Tibial artery (tissue), 4 donors: ENCODE results near the gene UCK1.

Experiments used
- DNase-seq, 2 donors: peaks; one replicate each; pipeline ENCODE4 v3.0.0-alpha.2; 2019
- H3K27ac ChIP-seq, 2 donors: fragments of 200-600 bp; sonication (generic) in 1 of 2; 1 replicate in 1 of 2; 2 replicates in 1 of 2; pipeline ENCODE4 v1.5.1; 2018 to 2019; ENCODE audit warnings: mild to moderate bottlenecking in 1 of 2
- H3K27me3 ChIP-seq, 2 donors: fragments of 200-600 bp; sonication (generic) in 1 of 2; one replicate each; pipeline versions ENCODE4 v1.5.1 to v1.6.0; 2016 to 2019
- H3K36me3 ChIP-seq, 3 donors: fragments of 200-600 bp; sonication (generic) in 2 of 3; one replicate each; pipeline ENCODE4 v1.5.1; 2016 to 2019; ENCODE audit warnings: mild to moderate bottlenecking in 2 of 3
- H3K4me1 ChIP-seq, 4 donors: fragments of 200-600 bp; sonication (generic) in 2 of 4; 1 replicate in 3 of 4; 2 replicates in 1 of 4; pipeline ENCODE4 v1.5.1; 2016 to 2019
- H3K4me3 ChIP-seq, 2 donors: fragments of 200-600 bp; sonication (generic) in 1 of 2; 1 replicate in 1 of 2; 2 replicates in 1 of 2; pipeline ENCODE4 v1.5.1; 2018 to 2019; ENCODE audit warnings: mild to moderate bottlenecking in 2 of 2
- H3K9me3 ChIP-seq, 3 donors: fragments of 200-600 bp; sonication (generic) in 1 of 3; one replicate each; pipeline ENCODE4 v1.5.1; 2016 to 2019
- CTCF ChIP-seq, 2 experiments: fragments of 200-600 bp in 1 of 2; fragments of 450-650 bp in 1 of 2; IDR thresholded peaks; one replicate each; pipeline ENCODE4 v1.5.1; 2017 to 2019; ENCODE audit warnings: antibody characterized with exemption in 2 of 2, mild to moderate bottlenecking in 1 of 2, moderate library complexity in 1 of 2
- intact Hi-C: fragments of 100-400 bp; cut with DNase I; formaldehyde crosslinking; loops from one replicate; pipeline ENCODE4 v1.15.0; 2023; ENCODE audit warnings: low total_unique reads

Gene UCK1

GRCh38 chr9:131530920-131531832 lies at the start of gene UCK1:
UCK1 (minus strand) TSS chr9:131531263; CDS start chr9:131531174, 89 bp downstream.
- DNase-seq: peak; percentile 64 to 85
- peaks cover 13 to 37% (median 35%) of the 10 kb centered on the region in 3 donors for H3K36me3 ChIP-seq
- no peak for TF ChIP-seq CTCF (IDR thresholded peaks at IDR 0.05)
- H3K4me1 ChIP-seq: peaks cover 0 to 17% (median 13%) of the 10 kb centered on the region in 4 donors
- H3K27me3 ChIP-seq: no peaks in the 10 kb centered on the region
- intact Hi-C loops: no loop called here
- H3K9me3 ChIP-seq: no peaks in the 10 kb centered on the region
- H3K4me3 ChIP-seq: peak within 1 kb of the TSS; percentile 78 to 94
- peak within 1 kb of the TSS; percentile 78 to 87 for H3K27ac ChIP-seq

GRCh38 chr9:131580358-131580757 lies 49.3 kb upstream of the UCK1 start:
- H3K4me3 ChIP-seq: no peak overlapping the region
- peaks cover 0 to 5% (median 0%) of the 10 kb centered on the region in 4 donors for H3K4me1 ChIP-seq
- H3K9me3 ChIP-seq: no peaks in the 10 kb centered on the region
- no peak for DNase-seq
- no peaks in the 10 kb centered on the region for H3K27me3 ChIP-seq
- no peak overlapping the region for H3K27ac ChIP-seq
- TF ChIP-seq CTCF (IDR thresholded peaks at IDR 0.05): no peak
- intact Hi-C loops: no loop called here
- peaks cover 83 to 100% (median 99%) of the 10 kb centered on the region in 3 donors for H3K36me3 ChIP-seq

GRCh38 chr9:131579789-131580211 lies 48.7 kb upstream of the UCK1 start:
- no peaks in the 10 kb centered on the region for H3K9me3 ChIP-seq
- peaks cover 78 to 100% (median 93%) of the 10 kb centered on the region in 3 donors for H3K36me3 ChIP-seq
- no peak overlapping the region for H3K27ac ChIP-seq
- DNase-seq: no peak
- H3K27me3 ChIP-seq: no peaks in the 10 kb centered on the region
- TF ChIP-seq CTCF (IDR thresholded peaks at IDR 0.05): no peak
- peaks cover 0 to 5% (median 0%) of the 10 kb centered on the region in 4 donors for H3K4me1 ChIP-seq
- H3K4me3 ChIP-seq: no peak overlapping the region
- intact Hi-C loops: no loop called here

- intact Hi-C loops: no loop called here
- H3K27ac ChIP-seq: no peak overlapping the region
- H3K4me1 ChIP-seq: peaks cover 0 to 5% (median 0%) of the 10 kb centered on the region in 4 donors
- no peak for DNase-seq
- H3K4me3 ChIP-seq: no peak overlapping the region
- no peaks in the 10 kb centered on the region for H3K27me3 ChIP-seq
- peaks cover 69 to 97% (median 86%) of the 10 kb centered on the region in 3 donors for H3K36me3 ChIP-seq
- no peak for TF ChIP-seq CTCF (IDR thresholded peaks at IDR 0.05)
- no peaks in the 10 kb centered on the region for H3K9me3 ChIP-seq
Measured at GRCh38 chr9:131578731-131579504, 47.9 kb upstream of the UCK1 start.

GRCh38 chr9:131578021-131578420 lies 47.0 kb upstream of the UCK1 start:
- no peak overlapping the region for H3K4me3 ChIP-seq
- TF ChIP-seq CTCF (IDR thresholded peaks at IDR 0.05): no peak
- H3K27ac ChIP-seq: no peak overlapping the region
- no peaks in the 10 kb centered on the region for H3K9me3 ChIP-seq
- H3K27me3 ChIP-seq: no peaks in the 10 kb centered on the region
- intact Hi-C loops: no loop called here
- no peak for DNase-seq
- H3K4me1 ChIP-seq: peaks cover 0 to 5% (median 0%) of the 10 kb centered on the region in 4 donors
- H3K36me3 ChIP-seq: peaks cover 60 to 92% (median 80%) of the 10 kb centered on the region in 3 donors
